Ishikawa (cell line): ENCODE measurements around the gene TMEM184B.

ENCODE experiments used
- CEBPB ChIP-seq: IDR thresholded peaks from 2 replicates; pipeline ENCODE4 v1.6.1; 2012
- CREB1 ChIP-seq: IDR thresholded peaks from 2 replicates; pipeline ENCODE4 v1.6.1; 2012; ENCODE audit warnings: low read depth
- EGR1 ChIP-seq: IDR thresholded peaks from 2 replicates; pipeline ENCODE4 v1.6.1; 2012
- EP300 ChIP-seq: IDR thresholded peaks from 2 replicates; pipeline ENCODE4 v1.6.1; 2012; ENCODE audit warnings: borderline replicate concordance
- MAX ChIP-seq: IDR thresholded peaks from 2 replicates; pipeline ENCODE4 v1.6.1; 2012
- RAD21 ChIP-seq: IDR thresholded peaks from 2 replicates; pipeline ENCODE4 v1.6.1; 2012; ENCODE audit warnings: low read depth
- TAF1 ChIP-seq: IDR thresholded peaks from 2 replicates; pipeline ENCODE4 v1.6.1; 2012; ENCODE audit warnings: low read depth, mild to moderate bottlenecking
- TCF12 ChIP-seq: IDR thresholded peaks from 2 replicates; pipeline ENCODE4 v1.6.1; 2012; ENCODE audit warnings: low read depth
- TEAD4 ChIP-seq: IDR thresholded peaks from 2 replicates; pipeline ENCODE4 v1.6.1; 2012
- YY1 ChIP-seq: IDR thresholded peaks from 2 replicates; pipeline ENCODE4 v1.6.1; 2012; ENCODE audit warnings: low read depth
- ZBTB7A ChIP-seq: IDR thresholded peaks from 2 replicates; pipeline ENCODE4 v1.6.1; 2012; ENCODE audit warnings: low read depth
- TF ChIP-seq, protein P1 (sequence below): IDR thresholded peaks from 2 replicates; pipeline ENCODE4 v1.6.1; 2012; ENCODE audit warnings: low read depth, mild to moderate bottlenecking
- TF ChIP-seq, protein P2 (sequence below): IDR thresholded peaks from 2 replicates; pipeline ENCODE4 v1.6.1; 2012

DNA sequence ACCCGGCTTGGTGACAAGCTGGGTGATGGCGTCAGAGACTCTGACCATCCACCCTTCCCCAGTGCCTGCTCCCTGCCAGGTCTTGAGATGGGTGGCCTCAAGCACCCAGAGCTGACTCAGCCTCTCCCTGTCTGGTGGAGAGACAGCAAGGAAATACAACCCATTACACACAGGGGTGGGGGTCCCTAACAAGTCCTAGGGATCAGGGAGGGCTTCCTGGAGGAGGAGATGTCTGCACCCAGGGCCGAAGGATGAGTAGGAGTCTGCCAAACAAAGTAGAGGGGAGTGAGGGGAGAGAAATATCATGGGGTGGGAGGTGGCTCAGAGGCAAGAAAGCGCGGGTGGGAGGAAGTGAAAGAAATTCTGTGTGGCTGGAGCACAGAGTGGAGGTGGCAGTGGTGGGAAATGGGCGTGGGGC is 64.2 kb downstream of the TMEM184B start:
- TF ChIP-seq, protein P1, sequence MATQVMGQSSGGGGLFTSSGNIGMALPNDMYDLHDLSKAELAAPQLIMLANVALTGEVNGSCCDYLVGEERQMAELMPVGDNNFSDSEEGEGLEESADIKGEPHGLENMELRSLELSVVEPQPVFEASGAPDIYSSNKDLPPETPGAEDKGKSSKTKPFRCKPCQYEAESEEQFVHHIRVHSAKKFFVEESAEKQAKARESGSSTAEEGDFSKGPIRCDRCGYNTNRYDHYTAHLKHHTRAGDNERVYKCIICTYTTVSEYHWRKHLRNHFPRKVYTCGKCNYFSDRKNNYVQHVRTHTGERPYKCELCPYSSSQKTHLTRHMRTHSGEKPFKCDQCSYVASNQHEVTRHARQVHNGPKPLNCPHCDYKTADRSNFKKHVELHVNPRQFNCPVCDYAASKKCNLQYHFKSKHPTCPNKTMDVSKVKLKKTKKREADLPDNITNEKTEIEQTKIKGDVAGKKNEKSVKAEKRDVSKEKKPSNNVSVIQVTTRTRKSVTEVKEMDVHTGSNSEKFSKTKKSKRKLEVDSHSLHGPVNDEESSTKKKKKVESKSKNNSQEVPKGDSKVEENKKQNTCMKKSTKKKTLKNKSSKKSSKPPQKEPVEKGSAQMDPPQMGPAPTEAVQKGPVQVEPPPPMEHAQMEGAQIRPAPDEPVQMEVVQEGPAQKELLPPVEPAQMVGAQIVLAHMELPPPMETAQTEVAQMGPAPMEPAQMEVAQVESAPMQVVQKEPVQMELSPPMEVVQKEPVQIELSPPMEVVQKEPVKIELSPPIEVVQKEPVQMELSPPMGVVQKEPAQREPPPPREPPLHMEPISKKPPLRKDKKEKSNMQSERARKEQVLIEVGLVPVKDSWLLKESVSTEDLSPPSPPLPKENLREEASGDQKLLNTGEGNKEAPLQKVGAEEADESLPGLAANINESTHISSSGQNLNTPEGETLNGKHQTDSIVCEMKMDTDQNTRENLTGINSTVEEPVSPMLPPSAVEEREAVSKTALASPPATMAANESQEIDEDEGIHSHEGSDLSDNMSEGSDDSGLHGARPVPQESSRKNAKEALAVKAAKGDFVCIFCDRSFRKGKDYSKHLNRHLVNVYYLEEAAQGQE: no peak
- TF ChIP-seq TAF1: no peak
- no peak for TF ChIP-seq EGR1
- TF ChIP-seq CEBPB: no peak
- no peak for TF ChIP-seq RAD21
- TF ChIP-seq ZBTB7A: no peak
- TF ChIP-seq TEAD4: no peak
- no peak for TF ChIP-seq MAX
- TF ChIP-seq CREB1: no peak
- no peak for TF ChIP-seq EP300
- TF ChIP-seq TCF12: no peak
- no peak for TF ChIP-seq YY1
- TF ChIP-seq, protein P2, sequence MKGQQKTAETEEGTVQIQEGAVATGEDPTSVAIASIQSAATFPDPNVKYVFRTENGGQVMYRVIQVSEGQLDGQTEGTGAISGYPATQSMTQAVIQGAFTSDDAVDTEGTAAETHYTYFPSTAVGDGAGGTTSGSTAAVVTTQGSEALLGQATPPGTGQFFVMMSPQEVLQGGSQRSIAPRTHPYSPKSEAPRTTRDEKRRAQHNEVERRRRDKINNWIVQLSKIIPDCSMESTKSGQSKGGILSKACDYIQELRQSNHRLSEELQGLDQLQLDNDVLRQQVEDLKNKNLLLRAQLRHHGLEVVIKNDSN: no peak
